ENCODE data around the gene SRPK1. TPM values are rescaled to one million over a fixed set of nuclear protein-coding genes. Genes with fewer than 3 reads are reported as not detected.

SRPK1 gene
- polyA plus RNA-seq, 1 donor, result 67.7 TPM

DNA sequence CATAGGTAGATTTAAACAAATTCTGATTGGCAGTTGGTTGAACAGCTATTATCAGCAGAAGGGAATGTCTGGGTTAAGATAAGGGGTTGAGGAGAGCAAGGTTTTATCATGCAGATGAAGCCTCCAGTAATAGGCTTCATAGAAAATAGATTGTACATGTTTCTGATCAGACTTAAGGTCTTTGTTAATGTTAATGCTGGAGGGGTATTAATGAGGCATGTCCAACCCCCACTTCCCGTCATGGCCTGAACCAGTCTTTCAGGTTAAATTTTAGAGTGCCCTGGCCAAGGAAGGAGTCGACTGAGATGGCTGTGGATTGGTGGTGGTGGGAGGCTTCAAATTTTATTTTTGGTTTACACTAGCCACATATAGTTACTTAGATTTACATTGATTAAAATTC, 136.7 kb downstream of the SRPK1 start:
- no peak for DNase-seq

Other genes with a start within 250 kb of the SRPK1 start
- gene FKBP5, start 232.2 kb downstream of the SRPK1 start, polyA plus RNA-seq (ENCODE audit: insufficient read length), result 26.8 TPM
- gene ARMC12, start 184.1 kb downstream of the SRPK1 start, polyA plus RNA-seq (ENCODE audit: insufficient read length), result 1.8 TPM
- not detected for gene CLPSL2, start 144.5 kb downstream of the SRPK1 start, polyA plus RNA-seq (ENCODE audit: insufficient read length)
- gene CLPSL1, start 140.1 kb downstream of the SRPK1 start, polyA plus RNA-seq (ENCODE audit: insufficient read length), result 2.2 TPM
- gene CLPS, start 123.8 kb downstream of the SRPK1 start, polyA plus RNA-seq (ENCODE audit: insufficient read length), result 0.33 TPM
- not detected for gene LHFPL5, start 115.7 kb downstream of the SRPK1 start, polyA plus RNA-seq (ENCODE audit: insufficient read length)
- gene SLC26A8, start 103.5 kb upstream of the SRPK1 start, polyA plus RNA-seq (ENCODE audit: insufficient read length), result 0.47 TPM
- gene MAPK14, start 106.7 kb upstream of the SRPK1 start, polyA plus RNA-seq (ENCODE audit: insufficient read length), result 56.6 TPM
- gene MAPK13, start 209.4 kb upstream of the SRPK1 start, polyA plus RNA-seq (ENCODE audit: insufficient read length), result 23.2 TPM